Pulmonary artery endothelial cell (primary cell): Measurements from ENCODE around the gene RALGPS1. TPM values are rescaled to one million over a fixed set of nuclear protein-coding genes. Genes with fewer than 3 reads are reported as not detected.

Experiments
- DNase-seq: peaks from one replicate; pipeline ENCODE4 v3.0.0-alpha.2; 2011; ENCODE audit warnings: low read depth, low spot score
- total RNA-seq: library from RNA; depleted of rRNA; stranded (reverse); fragments of >200 nt; gene quantifications from 2 replicates; pipeline ENCODE4 v1.2.3, GENCODE V29; 2014

Gene RALGPS1
- total RNA-seq, 1 donor from 2014 or later, result 2.4 TPM

DNA sequence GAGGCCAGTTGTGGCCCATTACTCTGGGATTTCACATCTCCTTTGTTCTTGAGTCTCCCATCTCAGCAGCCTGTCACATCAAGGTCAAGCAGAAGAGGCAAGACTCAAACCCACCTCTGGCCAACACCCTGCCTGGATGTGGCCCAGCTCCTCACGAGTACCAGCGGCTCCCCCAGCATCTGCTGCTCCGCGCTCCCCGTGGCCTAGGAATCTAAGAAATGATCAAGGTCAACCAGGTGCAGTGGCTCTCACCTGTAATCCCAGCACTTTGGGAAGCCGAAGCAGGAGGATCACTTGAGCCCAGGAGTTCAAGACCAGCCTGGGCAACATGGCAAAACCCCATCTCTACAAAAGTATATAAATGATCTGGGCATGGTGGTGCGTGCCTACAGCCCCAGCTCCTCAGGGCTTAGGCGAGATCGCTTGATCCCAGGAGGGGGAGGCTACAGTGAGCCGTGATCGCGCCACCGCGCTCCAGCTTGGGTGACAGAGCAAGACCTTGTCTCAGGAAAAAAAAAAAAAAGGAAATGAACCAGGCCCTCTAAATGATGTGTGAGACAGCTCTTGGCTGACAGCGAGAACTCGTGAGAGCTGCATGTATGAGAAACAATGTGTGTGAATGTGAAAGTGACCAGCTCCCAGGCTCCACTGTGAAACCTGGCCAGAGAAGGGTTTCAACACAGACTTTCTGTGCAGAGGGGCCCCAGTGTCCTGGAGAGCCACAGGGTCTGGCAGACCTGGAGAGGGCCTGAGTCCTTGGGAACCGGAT is 269.4 kb downstream of the RALGPS1 start:
- DNase-seq, result peak; percentile 64

GRCh38 chr9:127184641-127185040 is 270.1 kb downstream of the RALGPS1 start:
- no peak for DNase-seq

DNA sequence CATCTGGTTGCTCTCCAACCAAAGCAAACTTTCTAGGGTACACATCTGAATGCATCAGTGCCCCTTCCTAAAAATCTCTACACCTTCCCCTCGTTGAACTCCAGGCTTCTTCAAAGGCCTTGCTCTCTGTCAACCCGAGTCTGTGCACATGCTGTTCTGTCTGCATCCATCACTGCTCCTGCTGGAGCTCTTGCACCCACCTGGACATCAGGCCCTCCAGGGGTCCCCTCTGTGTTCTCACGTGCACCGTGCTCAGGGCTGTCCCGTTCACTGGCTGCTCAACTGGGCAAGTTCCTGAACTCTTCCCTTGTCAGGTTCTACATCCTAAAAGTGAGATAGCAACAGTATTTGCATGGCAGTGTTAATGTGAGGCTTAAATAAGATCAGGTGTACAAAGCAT is 270.6 kb downstream of the RALGPS1 start:
- DNase-seq, result no peak

DNA sequence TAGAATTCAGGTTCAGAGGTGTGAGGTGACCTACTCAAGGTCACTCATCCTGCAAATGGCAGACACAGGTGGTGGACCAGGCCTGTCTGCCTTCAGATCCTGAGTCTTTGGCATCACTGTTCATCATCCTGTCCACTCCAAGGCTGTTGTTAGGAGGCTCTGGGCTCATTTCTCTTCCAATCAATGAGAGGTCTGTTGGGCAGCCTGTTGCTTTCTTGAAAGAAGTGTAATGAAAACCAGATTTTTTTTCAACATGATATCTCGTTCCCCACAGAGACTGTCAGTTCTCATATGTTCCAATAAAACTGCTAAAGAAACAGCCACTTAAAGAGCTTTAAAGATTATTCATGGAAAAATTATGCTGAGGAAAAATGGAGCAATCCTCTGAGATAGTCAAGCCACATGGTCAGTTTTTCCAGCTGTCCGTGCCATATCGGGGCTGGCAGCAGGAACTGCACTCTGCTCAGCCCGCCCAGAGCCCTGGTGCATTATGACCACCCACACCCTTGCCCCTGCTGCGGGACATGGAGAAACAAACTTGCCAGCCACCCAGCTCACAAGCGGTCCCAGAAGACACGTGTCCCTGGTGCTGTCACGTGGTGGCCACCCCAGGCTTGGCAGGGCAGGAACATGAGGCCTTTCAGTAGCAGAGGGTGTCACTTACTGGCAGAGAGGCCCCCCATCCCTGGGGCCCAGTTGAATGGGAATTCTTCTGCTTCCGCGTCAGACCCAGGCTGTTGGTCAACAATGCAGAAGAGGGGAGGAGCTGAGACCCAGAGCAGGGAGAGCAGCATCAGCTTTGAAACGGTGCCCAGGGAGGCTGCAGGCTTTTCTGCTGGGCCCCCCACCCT is 271.6 kb downstream of the RALGPS1 start:
- DNase-seq, result peak; percentile 17

- peak; percentile 61 for DNase-seq
These were observed 272.2 kb downstream of the RALGPS1 start for GRCh38 chr9:127186806-127187205.

DNA sequence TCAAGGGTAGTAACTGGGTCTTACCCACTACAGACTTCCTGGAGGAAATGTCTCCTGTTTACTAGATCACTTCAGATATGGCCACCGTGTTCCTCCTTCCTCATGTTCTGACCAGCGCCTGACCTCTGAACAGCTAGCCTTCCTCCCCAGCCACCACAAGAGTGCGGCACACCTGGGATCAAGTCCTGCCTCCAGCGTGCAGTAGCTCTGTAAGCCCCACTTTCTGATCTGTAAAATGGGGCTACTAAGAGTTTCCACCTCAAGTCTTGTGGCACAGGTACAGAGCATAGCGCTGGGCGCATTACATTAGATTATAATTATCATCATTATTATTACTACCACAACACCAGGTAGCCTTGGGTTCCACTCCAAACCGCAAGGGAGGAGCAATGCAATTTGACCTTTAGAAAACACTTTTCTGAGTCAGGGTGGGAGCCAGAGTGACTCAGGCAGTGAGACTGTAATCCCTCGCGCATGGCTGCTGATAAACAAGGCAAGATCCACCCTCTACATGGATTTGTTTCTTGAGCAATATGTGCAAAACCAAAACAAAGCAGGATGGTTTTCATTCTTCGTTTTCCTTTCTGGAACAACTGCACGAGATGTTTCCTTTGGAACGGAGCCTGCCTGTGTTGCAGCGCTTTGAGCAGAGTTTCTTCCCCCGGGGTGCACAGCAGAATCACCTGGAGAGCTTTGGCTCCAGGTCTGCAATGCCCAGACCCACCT is 272.8 kb downstream of the RALGPS1 start:
- peak; percentile 78 for DNase-seq

- DNase-seq, result no peak
These were observed 273.8 kb downstream of the RALGPS1 start for GRCh38 chr9:127188396-127188795.

DNA sequence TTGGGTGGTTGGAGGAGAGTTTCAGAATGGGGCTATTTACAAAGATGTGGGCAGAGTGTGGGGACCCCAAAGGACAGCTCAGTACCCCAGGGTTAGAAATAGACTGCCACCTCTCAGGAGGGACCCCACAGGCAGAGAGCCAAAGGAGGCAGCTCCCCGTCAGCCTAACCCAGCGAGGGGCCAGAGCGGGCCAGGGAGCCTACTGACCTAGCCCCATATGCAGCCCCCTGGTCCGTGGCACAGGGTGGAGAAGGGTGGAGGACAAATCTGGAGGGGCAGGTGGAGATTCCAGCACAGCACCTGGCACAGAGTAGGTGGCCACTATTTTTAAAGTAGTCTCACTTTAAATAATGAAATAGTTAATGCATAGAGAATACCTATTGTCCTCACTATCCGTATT is 275.0 kb downstream of the RALGPS1 start:
- DNase-seq, result no peak

DNA sequence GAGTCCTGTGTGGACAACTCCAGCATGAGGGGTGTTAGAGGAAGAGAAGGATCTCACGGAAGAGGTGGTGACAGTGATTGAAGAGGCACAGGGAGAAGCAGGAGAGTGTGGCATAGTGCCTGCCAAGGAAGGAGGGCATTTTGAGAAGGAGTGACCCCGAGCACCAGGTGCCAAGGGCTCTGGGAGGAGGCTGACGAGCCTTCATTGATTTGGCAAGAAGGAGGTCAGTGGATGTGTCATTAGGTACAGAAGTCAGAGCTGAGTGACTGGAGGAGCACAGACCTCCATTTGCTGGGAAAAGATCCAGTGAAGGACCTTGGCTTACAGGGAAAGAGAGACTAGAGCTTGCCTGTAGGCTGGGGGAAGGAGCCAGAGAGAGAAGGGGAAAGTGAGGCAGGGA is 278.2 kb downstream of the RALGPS1 start:
- DNase-seq, result no peak

- no peak for DNase-seq
These were observed 278.9 kb downstream of the RALGPS1 start for GRCh38 chr9:127193483-127193882.

DNA sequence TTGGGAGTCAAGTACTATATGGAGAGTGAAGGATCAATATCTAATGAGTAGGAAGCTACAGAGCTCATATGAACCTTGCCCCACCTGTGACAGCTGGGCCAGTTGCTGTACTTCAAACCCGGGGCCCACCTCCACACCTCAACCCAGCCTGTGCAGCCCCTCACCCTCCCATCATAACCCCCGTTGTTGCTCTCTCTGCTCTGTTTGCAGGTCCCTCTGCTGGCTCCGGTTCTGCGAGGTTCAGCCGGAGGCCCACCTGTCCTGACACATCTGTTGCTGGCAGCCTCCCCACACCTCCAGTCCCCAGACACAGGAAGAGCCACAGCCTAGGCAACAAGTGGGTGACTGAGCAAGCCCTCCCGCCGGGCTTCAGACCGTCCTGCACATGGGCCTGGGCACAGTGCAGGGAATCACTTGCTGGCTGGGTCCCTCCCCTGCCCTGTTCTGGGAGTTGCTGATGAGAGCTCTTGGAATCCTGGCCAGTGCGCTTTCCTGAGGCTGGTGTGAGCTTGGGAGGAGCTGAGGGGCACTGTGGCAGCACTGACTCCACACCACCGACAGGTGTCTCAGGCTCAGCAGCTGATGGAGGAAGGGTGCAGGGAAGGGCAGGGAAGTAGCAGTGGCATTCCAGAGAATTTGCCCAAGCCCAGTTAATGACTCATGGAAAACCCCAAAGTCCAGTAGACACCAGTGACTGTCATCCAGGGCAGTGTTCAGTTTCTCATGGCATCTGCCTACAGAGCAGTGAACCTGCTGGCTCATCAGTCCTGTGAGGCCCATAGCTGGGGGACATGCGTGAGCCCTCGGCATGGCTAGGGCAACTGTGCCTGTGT is 280.5 kb downstream of the RALGPS1 start:
- DNase-seq, result no peak

- DNase-seq, result no peak
These were observed 281.6 kb downstream of the RALGPS1 start for GRCh38 chr9:127195976-127196825.

GRCh38 chr9:127196826-127197145 is 282.2 kb downstream of the RALGPS1 start:
- no peak for DNase-seq

- no peak for DNase-seq
These were observed 282.7 kb downstream of the RALGPS1 start for GRCh38 chr9:127197186-127197860.

DNA sequence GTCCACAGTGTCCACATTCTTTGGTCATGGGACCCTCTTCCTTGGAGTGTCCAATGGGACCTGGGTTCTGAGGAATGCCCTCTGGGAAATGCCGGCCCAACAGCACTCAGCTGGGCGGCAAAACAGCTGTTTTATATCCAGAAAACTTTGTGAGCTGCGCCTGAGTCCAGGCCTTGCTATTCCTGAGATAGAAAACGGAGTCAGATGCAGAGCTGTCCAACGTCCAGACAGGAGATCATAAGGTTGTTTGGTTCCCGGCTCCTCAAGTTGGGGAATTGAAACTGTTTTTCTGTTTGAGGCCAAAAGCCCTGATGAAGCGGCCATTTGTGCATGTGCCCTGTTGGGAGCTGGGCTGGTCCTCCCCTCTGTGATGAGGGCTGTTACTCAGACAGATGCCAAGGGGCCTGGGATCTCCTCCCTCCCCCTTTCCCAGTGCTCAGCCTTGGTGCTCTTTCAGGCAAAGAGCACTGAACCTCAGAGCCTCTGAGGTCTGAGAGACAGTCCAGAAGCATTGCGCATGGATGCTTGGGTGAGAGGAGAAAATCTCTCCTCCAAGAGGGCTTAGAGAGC is 283.4 kb downstream of the RALGPS1 start:
- DNase-seq, result no peak

GRCh38 chr9:127198587-127198986 is 284.0 kb downstream of the RALGPS1 start:
- DNase-seq, result no peak

DNA sequence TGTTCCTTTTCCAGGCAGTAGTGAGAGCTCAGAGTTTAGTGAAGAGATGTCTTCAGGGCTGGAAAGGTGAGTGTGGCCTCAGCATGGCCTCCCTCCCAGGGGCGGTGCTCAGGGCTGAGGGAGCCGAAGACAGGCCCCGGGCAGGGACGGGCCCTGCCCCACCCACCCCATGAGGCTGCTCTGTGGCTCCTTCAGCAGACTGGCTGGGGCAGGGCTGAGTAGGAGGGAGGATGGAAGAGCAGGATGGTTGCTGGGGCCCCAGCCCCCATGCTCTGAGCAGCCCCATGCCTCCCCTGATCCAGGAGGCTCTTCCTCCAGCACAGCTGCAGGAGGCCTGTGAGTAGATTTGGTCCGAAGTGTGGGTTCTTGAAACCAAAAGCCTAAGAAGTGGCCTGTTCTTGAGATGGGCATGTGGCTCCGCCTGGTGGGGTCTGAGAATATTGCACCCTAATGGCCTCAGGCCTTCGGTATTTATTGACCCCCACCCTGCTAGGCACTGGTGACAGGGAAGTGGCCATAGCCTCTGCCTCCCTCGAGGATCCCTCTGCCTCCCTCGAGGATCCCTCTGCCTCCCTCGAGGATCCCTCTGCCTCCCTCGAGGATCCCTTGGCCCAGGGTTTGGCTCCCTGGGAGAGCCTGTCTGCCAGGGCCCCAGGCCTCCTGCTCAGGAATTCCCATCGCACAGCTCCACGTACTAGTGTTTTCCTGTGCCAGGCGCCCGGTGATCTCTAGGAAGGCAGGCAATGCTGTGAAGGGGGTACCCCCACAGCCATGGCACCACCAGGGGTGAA is 284.6 kb downstream of the RALGPS1 start:
- peak; percentile 27 for DNase-seq

DNA sequence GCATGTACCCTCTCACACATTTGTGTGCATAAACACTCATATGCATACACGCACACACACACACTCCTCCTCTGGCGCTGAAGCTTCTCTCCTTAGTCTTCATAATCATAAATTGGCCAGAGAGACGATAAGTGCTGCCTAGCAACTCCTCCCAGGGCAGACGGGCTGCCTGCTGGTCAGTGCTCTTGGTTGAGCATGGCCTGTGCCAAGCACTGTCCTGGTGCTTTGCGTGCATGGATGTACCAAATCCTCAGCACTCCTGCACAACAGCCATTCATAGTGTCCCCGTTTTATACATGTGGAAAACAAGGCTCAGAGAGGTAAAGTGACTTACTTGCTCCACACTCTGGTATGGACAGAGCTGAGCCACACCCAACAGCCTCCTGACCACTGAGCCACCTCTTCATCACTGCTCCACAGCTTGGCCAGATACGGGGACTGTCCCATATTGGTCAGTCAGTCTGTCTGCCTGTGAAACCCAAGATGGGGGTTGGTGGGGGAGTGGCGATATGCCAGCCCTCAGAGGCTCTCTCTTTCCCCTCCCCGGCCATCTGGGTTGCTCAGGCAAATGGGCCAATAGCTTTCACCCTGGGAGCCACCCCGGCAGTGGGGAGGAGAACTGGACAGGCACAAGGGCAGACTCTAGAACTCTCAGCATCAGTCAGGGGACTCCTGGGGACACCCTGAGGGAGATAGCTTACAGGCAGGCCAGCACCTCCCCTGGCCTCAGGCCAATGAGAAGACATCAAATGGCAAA is 285.7 kb downstream of the RALGPS1 start:
- no peak for DNase-seq
